SHP77 treated with DMSO at 0.1 percent for 48 hours (cell line): ENCODE measurements around the gene IFIT2.
"Not testable (repeated sequence)": the region's sequence is repeated elsewhere in the genome, so short reads cannot be mapped to it uniquely, and the experiment has no call there.

ENCODE experiments used
- DNase-seq: peaks from one replicate; lab custom pipeline; 2025; lab: John Stamatoyannopoulos, UW

IFIT2 gene

DNA sequence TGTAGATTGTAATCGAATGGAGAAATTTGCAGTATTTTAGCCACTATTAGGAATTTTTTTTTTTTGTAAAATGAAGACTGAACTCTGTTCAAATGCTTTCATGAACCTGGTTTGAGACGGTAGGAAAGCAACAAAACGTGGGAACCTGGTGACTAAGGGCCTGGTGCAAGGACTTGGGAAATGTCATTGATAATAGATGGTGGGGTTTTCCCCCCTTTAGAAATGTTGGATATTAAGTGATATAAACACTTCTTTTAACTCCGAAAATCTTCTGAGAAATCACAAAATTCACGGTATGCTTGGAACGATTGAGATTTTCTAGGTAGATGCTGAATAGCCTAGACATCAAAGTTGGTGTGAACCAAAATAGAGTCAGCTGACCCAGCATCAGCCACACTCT, 6.4 kb downstream of the IFIT2 start:
- DNase-seq = no peak

DNA sequence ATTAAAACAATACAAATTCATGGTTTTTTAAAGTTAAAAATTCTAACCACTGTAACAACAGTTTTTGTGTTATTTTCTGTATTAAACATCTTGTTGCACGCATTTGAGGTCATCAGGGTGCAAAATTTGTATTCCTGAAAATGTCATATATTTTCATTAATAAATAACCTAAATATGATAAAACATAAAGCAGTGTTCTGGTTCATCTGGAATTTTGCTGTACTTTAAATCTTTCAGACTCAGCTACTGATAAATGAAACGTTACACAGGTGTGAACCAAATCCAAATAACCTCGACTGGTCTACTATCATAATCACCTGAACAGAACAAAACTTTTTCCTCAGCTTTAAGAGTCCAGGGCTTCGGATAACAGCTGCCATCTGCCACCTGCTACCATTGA, 6.9 kb downstream of the IFIT2 start:
- DNase-seq = no peak

DNA sequence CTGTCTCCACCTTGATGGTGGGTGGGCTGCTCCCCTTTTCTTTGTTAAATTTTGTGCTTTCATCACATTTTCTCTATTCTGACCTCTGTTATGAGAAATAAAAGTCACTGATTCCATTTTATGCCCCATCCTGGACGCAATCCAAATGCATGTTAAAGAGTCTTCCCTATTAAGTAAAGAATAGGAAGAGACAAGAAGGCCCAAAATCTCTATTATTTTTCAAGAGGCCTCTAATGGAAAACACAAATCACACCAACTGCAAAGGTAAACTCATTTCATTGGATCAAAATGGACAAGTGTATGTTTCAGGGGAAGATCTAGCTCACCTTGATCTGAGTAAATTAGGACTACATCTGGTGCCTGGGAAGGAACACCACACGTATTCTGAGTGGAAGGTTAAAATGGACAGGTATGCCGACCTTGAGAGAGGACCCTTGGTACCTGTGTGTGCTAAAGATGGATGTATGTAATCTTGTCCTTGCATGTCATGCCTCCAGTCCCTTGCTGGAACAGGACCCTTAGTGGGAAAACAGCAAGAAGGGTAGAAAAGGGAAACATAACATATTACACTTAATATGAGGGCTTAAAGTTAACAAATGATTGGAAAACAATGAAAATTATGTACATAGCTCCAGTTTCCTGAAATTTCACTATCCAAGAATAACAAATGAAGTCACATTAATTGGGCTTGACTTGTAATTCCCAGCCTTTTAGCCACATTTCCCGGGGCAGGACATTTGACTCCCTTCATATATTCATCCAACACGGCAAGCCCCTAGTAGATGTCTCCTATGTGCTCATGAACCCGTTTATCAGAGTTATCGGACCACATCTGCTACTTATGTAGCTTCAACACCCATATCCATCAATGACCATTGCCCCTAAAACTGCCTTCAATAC, 7.6 kb downstream of the IFIT2 start:
- DNase-seq = no peak

DNA sequence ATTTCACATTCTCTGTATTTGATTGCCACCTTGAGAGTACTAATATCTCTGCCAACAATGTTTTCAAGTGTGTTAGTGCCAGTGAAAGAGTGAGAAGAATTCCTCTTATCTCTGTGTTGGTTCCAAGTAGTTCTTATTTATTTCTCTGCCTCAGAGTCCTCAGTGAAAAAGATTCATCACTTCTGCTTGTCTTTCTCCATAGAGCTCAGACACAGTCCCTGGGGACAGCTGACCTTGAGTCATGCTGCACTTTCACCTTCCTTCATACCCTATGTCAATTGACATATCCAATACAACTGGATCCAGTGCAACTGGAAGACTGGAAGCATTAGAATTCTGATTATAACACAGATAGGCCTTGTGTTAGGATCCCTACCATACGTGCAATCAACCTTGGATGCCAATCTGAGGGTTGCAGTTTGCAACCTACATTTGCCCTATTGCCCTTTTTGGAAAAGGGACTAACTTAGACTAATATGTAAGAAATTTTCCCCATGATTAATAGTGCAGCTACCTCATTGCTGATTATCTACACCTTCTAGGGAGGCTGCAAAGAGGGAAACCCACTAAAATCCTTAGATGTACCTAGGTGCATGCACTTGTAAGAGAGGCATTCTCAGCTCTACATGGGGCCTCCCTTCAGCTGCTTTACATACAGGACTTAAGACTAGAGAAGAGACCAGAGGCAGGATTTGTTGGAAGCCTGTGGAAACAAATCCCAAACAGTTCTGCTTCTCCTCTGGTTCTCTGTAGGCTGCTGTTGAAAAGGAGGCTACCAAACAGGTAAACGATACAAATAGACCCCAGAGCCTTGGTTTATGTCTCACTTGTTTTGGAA, 8.4 kb downstream of the IFIT2 start:
- no peak for DNase-seq

DNA sequence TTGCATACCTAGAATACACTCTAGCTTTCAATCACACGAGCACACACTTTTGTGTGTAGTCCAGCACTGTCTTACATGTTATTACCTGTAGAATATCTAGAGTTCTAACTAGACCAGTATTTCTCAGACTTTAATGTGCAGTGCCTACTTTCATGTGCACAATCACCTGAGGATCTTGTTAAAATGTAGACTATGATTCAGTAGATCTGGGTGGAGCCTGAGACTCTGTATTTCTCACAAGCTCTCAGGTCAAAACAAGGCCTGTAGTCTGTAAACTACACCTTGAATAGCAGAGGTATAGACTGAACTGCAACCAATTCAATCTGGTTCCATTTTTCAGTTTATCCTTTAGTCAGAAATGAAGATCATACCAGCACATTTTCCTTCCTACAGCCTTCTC, 11.1 kb downstream of the IFIT2 start:
- DNase-seq = no peak

DNA sequence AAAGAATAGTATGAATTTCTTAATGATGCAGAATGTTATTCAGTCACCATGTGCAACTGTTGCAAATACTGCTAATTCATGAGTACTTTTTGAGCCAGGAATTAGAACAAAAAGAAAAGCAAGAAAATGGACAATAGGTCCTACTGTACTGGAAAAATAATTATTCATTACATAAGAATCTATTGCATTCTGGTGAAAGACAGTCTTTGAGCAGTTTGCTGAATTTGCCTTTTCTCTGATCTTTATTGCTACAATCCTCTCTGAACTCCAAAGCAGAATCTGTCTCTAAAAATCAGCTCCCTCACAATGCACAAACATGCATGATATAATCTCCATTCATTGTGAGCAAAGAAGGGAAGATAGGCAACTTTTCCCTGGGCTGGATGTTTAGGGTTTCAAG, 12.8 kb downstream of the IFIT2 start:
- no peak for DNase-seq

DNA sequence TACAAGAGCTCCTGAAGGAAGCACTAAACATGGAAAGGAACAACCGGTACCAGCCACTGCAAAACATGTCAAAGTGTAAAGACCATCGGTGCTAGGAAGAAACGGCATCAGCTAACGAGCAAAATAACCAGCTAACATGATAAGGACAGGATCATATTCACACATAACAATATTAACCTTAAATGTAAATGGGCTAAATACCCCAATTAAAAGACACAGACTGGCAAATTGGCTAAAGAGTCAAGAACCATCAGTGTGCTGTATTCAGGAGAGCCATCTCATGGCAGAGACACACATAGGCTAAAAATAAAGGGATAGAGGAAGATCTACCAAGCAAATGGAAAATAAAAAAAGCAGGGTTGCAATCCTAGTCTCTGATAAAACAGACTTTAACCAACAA, 16.2 kb downstream of the IFIT2 start:
- DNase-seq = not testable (repeated sequence)

DNA sequence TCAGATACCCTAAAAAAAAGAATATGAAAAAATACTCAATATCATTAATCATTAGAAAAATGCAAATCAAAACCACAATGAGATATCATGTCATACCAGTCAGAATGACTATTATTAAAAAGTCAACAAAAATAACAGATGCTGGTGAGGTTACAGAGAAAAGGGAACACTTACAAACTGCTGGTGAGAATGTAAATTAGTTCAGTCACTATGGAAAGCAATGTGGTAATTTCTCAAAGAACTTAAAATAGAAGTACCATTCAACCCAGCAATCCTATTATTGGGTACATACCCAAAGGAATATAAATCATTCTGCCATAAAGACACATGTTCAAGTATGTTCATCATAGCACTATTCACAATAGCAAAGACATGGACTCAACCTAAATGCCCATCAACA, 23.2 kb downstream of the IFIT2 start:
- not testable (repeated sequence) for DNase-seq

DNA sequence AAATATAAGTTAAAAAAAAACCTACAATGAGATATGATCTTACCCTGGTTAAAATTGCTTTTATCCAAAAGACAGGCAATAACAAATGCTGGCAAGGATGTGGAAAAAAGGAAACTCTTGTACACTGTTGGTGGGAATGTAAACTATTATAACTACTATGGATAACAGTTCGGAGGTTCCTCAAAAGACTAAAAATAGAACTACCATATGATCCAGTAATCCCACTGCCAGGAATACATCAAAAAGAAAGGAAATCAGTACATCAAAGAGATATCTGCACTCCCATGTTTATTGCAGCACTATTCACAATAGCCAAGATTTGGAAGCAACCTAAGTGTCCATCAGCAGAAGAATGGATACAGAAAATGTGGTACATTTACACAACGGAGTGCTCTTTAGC, 24.0 kb downstream of the IFIT2 start:
- DNase-seq = not testable (repeated sequence)

DNA sequence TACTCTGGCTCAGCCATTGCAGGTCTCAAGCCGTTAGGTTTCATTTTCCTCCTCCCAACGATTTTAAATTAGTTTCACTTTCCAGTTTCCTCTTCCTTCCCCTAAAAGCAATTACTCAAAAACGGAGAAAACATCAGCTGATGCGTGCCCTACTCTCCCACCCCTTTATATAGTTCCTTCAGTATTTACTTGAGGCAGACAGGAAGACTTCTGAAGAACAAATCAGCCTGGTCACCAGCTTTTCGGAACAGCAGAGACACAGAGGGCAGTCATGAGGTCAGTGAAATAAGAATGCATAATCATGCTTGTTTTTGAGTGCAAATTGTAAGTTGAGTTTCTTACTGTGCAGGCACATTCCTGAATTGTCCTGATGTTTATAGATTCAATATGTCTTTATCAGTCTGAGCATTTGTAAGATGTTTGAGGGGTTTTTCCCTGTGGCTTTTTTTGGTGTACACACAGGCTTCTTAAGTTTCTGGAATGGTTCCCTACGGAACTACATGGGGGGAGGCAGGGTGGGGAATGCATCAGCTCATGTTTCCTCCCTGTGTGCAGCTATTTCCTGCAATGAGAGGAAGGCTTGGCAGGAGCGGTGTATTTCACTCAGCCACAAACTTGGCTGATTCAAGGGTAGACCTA, 26.1 kb downstream of the IFIT2 start, which contains the start of gene IFIT3:
TSS of gene IFIT3 (plus strand) at position 195 of the 639 bp plus-strand sequence. CDS start at position 272, 77 bp downstream.
- DNase-seq = peak; percentile 1

DNA sequence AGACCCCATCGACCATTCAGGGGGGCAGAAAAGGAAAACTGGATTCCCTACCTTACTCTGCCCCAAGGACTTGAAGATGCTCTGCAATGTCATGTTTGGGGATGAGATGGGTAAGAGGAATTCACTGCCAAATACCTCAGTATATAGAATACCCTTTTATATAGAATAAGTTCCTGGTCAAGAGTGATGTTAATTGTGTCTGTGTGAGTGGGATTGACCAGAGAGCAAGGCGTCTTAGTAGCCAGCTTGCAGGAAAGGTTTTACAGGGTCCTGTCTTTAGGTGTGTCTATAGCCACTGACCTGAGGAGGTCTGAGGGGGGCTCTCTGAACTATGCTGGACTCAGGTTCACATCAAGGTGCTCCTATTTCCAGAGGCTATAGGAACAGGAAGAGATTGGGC, 27.3 kb downstream of the IFIT2 start:
- no peak for DNase-seq

DNA sequence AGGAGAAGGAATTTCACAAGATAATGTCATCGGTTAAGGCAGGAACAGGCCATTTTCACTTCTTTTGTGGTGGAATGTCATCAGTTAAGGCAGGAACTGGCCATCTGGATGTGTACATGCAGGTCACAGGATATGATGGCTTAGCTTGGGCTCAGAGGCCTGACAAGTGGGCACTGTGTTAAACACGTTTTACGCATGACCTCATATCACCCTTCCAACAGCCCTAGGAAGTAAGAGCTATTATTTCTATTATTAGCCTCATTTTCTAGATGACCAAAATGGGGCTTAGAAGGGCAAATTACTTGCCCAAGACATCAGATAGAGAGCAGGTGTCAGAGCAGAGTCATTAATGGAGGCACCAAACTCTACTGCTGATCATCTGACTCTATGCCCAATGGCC, 28.2 kb downstream of the IFIT2 start:
- DNase-seq = not testable (repeated sequence)

DNA sequence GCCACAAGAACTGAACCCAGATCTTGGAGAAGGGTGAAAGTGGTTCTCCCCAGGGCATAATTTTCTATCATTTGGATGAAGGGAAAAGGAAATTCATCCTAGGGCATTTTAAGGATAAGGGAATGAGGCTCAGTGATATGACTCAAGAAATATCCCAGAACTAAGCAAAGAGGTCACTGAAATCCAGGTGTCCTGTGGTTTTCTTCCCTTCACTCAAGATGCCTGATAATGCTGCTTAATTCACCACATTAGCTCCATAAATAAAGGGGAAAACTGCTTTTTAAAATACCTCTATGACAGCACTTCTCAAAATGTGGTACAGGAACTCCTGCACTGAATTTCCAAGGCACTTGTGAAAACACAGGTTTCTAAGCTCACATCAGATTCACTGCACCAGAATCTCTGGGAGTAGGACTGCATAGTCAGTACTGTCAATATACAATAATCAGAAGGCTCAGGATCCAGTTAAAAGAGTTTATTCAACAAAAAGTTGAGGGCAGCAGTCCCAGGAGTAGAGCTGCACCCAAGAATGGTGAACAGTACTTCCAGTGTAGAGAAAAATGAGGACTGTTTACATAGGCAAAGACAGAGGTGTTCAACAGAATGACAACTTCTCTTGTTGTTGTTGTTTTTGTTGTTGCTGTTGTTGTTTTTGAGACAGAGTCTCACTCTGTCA, 28.8 kb downstream of the IFIT2 start:
- no peak for DNase-seq

DNA sequence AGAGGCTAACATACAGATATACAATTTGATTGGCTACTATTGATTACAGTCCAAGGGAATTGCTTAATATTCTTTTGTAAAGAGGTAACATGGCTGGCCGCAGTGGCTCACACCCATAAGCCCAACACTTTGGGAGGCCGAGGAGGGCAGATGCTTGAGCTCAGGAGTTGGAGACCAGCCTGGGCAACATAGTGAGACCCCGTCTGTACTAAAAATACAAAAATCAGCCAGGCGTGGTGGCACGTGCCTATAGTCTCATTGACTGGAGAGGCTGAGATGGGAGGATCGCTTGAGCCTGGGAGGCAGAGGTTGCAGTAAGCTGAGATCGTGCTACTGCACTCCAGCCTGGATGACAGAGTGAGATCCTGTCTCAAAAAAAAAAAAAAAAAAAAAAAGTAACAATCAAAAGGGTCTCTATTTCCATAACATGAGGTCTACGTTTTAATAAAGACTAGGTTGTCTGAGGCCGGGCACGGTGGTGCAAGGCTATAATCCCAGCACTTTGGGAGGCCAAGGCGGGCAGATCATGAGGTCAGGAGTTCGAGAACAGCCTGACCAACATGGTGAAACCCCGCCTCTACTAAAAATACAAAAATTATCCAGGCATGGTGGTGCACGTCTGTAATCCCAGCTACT, 29.8 kb downstream of the IFIT2 start:
- DNase-seq = not testable (repeated sequence)

DNA sequence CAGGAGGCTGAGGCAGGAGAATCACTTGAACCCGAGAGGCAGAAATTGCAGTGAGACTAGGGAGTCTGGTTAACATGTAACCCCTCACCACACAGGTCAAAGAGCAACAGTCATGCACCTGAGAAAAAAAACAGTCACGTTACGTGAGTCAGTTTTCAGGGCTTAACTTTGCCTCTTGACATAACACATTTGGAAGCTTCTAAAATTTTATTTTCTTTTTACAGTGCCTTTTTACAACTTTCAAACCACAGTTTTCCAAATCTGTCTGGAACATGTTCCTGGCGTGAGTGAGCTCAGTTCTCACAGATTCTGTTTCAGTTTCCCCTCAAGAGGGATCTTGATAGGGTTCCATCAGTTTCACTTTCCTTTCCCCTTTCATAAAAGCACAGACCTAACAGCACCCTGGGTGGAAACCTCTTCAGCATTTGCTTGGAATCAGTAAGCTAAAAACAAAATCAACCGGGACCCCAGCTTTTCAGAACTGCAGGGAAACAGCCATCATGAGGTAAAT, 30.3 kb downstream of the IFIT2 start:
- DNase-seq = no peak

DNA sequence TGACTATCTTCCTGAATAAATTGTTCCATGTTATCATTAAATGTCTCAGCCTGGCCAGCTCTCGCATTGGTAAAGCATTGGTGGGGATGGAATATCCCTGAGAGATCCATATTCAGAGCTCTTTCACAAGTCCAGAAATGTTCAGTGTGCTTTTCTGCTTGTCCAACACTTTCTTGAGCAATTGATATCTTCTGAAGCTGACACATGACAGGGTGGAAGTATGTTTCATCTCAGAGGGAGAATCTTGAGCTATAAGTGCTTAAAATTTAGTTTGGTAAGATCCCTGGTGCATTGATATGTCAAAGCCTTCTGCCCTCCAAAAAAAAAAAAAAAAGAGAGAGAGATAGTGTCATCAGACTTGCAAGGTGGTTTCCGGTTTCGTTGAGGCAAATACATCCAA, 33.4 kb downstream of the IFIT2 start:
- DNase-seq = no peak

DNA sequence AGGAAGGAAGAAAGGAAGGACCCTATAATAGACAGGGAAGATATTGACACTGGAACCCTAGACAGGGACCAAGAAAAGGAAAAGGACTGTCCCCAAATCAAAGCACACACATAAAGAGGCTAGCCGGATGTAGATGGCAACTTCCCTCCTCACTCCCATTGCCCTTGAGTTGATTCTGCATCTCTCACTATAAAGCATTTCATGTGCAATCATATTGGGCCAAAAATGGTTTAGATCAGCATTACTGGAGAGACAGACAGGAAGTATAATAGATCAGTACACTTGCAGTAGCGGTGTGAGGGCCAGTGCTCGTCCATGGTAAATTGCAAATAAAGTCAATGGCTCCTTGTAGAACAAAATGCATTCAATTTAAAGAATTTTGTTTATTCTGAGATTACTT, 34.4 kb downstream of the IFIT2 start:
- DNase-seq = no peak

DNA sequence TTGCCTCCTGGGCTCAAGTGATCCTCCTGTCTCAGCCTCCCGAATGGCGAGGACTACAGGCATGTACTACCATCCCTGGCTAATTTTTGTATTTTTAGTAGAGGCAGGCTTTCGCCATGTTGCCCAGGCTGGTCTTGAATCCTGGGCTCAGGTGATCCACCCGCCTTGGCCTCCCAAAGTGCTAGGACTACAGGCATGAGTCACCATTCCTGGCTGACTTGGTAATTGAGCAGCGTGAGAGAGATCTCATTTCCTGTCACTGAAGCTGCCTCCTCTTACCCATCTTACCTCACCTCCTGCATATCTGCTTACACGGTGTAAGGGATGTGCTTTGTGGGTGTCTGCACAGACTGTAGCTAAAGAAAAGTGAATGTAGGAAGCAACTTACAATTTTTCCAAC, 35.6 kb downstream of the IFIT2 start:
- DNase-seq = no peak

DNA sequence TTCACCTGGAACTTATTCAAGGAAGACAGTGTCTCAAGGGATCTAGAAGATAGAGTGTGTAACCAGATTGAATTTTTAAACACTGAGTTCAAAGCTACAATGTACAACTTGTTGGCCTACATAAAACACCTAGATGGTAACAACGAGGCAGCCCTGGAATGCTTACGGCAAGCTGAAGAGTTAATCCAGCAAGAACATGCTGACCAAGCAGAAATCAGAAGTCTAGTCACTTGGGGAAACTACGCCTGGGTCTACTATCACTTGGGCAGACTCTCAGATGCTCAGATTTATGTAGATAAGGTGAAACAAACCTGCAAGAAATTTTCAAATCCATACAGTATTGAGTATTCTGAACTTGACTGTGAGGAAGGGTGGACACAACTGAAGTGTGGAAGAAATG, 36.9 kb downstream of the IFIT2 start:
- DNase-seq = no peak

DNA sequence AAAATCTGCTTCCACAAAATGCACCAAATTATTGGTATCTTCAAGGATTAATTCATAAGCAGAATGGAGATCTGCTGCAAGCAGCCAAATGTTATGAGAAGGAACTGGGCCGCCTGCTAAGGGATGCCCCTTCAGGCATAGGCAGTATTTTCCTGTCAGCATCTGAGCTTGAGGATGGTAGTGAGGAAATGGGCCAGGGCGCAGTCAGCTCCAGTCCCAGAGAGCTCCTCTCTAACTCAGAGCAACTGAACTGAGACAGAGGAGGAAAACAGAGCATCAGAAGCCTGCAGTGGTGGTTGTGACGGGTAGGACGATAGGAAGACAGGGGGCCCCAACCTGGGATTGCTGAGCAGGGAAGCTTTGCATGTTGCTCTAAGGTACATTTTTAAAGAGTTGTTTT, 38.0 kb downstream of the IFIT2 start:
- no peak for DNase-seq

DNA sequence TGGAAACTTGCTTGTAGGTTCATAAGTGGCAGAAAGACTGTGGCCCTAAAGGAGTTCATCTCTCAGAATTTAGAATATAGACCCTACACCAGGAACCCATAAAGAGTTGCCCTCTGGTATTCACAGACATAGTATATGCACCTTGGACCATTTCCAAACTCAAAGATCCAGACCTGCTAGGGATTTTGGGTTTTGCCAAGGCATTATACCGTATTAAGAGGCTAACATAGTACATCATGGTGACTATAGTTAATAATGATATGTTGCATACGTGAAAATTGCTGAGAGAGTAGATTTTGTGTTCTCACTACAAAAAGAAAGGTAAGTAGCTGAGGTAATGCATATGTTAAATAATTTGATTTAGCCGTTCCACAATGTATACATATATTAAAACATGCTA, 39.8 kb downstream of the IFIT2 start:
- no peak for DNase-seq
